CD4-positive, alpha-beta T cell (primary cell): ENCODE results near the gene MFAP2. TPM values are rescaled to one million over a fixed set of nuclear protein-coding genes. Genes with fewer than 3 reads are reported as not detected.

Experiments
- ATAC-seq: fragments of 200-7000 bp; cut with Tn5 transposase; one replicate; pipeline ENCODE4 v1.10.0; 2022; ENCODE audit warnings: mild to moderate bottlenecking; ENCODE audit not compliant: poor library complexity
- CTCF ChIA-PET: fragments of 350-600 bp; sonication (Branson Sonifier 250); formaldehyde crosslinking; loops from one replicate; lab custom pipeline; 2021; ENCODE audit warnings: antibody characterized with exemption, inconsistent platforms; lab: Charles Lee
- POLR2A ChIA-PET: fragments of 350-600 bp; sonication (Branson Sonifier 250); formaldehyde crosslinking; loops from one replicate; lab custom pipeline; 2021; ENCODE audit warnings: antibody characterized with exemption, inconsistent platforms; lab: Charles Lee
- DNase-seq, 14 experiments: peaks; one replicate each; pipeline ENCODE4 v3.0.0-alpha.2; 2013 to 2020; ENCODE audit warnings: mixed read lengths in 2 of 14
- H3K27ac ChIP-seq, 2 donors: one replicate each; pipeline versions ENCODE4 v1.5.1 to v1.7.0; 2013; ENCODE audit warnings: low read length in 2 of 2, low read depth in 1 of 2, mild to moderate bottlenecking in 1 of 2
- H3K27me3 ChIP-seq, 2 experiments: 1 replicate in 1 of 2; 2 replicates in 1 of 2; pipeline versions ENCODE4 v1.6.1 to v1.7.0; 2013; ENCODE audit warnings: low read length in 2 of 2, control low read depth in 1 of 2, mild to moderate bottlenecking in 1 of 2, moderate library complexity in 1 of 2; ENCODE audit not compliant: insufficient read depth in 2 of 2, control insufficient read depth in 1 of 2
- H3K36me3 ChIP-seq: one replicate; pipeline ENCODE4 v1.6.1; 2013; ENCODE audit warnings: low read length, control low read depth; ENCODE audit not compliant: insufficient read depth
- H3K4me1 ChIP-seq: one replicate; pipeline ENCODE4 v1.6.1; 2013; ENCODE audit warnings: low read length, control low read depth; ENCODE audit not compliant: insufficient read depth
- H3K4me3 ChIP-seq: one replicate; pipeline ENCODE4 v1.5.1; 2013; ENCODE audit warnings: mild to moderate bottlenecking, low read length, moderate library complexity
- H3K9me3 ChIP-seq, 2 experiments: 1 replicate in 1 of 2; 2 replicates in 1 of 2; pipeline versions ENCODE4 v1.6.1 to v1.7.0; 2013; ENCODE audit warnings: low read length in 2 of 2, mild to moderate bottlenecking in 2 of 2, control low read depth in 1 of 2, moderate library complexity in 1 of 2; ENCODE audit not compliant: control insufficient read depth in 1 of 2, insufficient read depth in 1 of 2
- H3K27ac Mint-ChIP-seq: one replicate; pipeline ENCODE4 v1.8.0; 2020; ENCODE audit warnings: mixed read lengths
- H3K27me3 Mint-ChIP-seq: one replicate; pipeline ENCODE4 v1.8.0; 2021; ENCODE audit warnings: mixed read lengths
- H3K36me3 Mint-ChIP-seq: one replicate; pipeline ENCODE4 v1.8.0; 2021; ENCODE audit warnings: low read depth, mixed read lengths
- H3K4me1 Mint-ChIP-seq: one replicate; pipeline ENCODE4 v1.8.0; 2021; ENCODE audit warnings: low read depth, mixed read lengths
- H3K4me3 Mint-ChIP-seq: one replicate; pipeline ENCODE4 v1.8.0; 2020; ENCODE audit warnings: mild to moderate bottlenecking, mixed read lengths
- H3K9me3 Mint-ChIP-seq: one replicate; pipeline ENCODE4 v1.8.0; 2020; ENCODE audit warnings: mixed read lengths
- CTCF ChIP-seq: fragments of 200-600 bp; IDR thresholded peaks from one replicate; pipeline ENCODE4 v1.8.0; 2022; ENCODE audit warnings: antibody characterized with exemption, mild to moderate bottlenecking
- intact Hi-C, 2 experiments: fragments of 100-400 bp; cut with DNase I in 1 of 2; cut with micrococcal nuclease in 1 of 2; formaldehyde crosslinking; loops; one replicate each; pipeline versions ENCODE4 v1.15.1 to v1.9.0; 2023 to 2025; cut with DNase I, micrococcal nuclease
- total RNA-seq, 174 experiments: library from RNA in 2 of 174; stranded (reverse) in 2 of 174; gene quantifications; one replicate each; pipeline ENCODE4 v1.2.3 and lab custom pipeline; 2021 to 2026

The MFAP2 gene
- total RNA-seq, 2 experiments from 2014 or later, result not detected

GRCh38 chr1:16927711-16928485 lies 52.5 kb downstream of the MFAP2 start:
- no peak for DNase-seq
- H3K27me3 Mint-ChIP-seq, result no peaks in the 10 kb centered on the region
- peaks cover 9% of the 10 kb centered on the region for H3K4me1 Mint-ChIP-seq
- H3K27ac Mint-ChIP-seq, result no peak overlapping the region
- no peak for ATAC-seq
- Histone ChIP-seq H3K27ac (no peak overlapping the region), H3K4me3 (no peak overlapping the region), H3K4me1 (peaks cover 12% of the 10 kb centered on the region), H3K27me3 (no peaks in the 10 kb centered on the region), H3K9me3 (no peaks in the 10 kb centered on the region), H3K36me3 (peaks cover 26% of the 10 kb centered on the region)
- ChIA-PET CTCF (no interaction called here), POLR2A (interaction anchor here (1.1 kb wide), 1 partner anchor 13 kb away, joined by 3 read pairs; no protein-coding TSS in a partner anchor)
- H3K9me3 Mint-ChIP-seq, result no peaks in the 10 kb centered on the region
- intact Hi-C loops, result loop anchor here in 1 of 2 experiments (10.0 kb wide), 1 partner anchor 313 kb away; the partner anchor contains the start of gene NBPF1
- H3K36me3 Mint-ChIP-seq, result peaks cover 28% of the 10 kb centered on the region
- no peak for TF ChIP-seq CTCF
- no peak overlapping the region for H3K4me3 Mint-ChIP-seq

GRCh38 chr1:16927256-16927655 lies 53.2 kb downstream of the MFAP2 start:
- H3K4me1 ChIP-seq, result peaks cover 17% of the 10 kb centered on the region
- Mint-ChIP-seq H3K4me1 (peaks cover 15% of the 10 kb centered on the region), H3K4me3 (no peak overlapping the region), H3K36me3 (peaks cover 22% of the 10 kb centered on the region), H3K9me3 (no peaks in the 10 kb centered on the region), H3K27ac (no peak overlapping the region), H3K27me3 (no peaks in the 10 kb centered on the region)
- no peak overlapping the region for H3K27ac ChIP-seq
- DNase-seq, result peak in 1 of 14 experiments; percentile 22
- H3K9me3 ChIP-seq, result no peaks in the 10 kb centered on the region
- ChIA-PET CTCF (no interaction called here), POLR2A (no interaction called here)
- H3K36me3 ChIP-seq, result peaks cover 24% of the 10 kb centered on the region
- H3K4me3 ChIP-seq, result no peak overlapping the region
- TF ChIP-seq CTCF, result no peak
- no peak for ATAC-seq
- intact Hi-C loops, result loop anchor here in 1 of 2 experiments (10.0 kb wide), 1 partner anchor 312 kb away; the partner anchor contains the start of gene NBPF1
- no peaks in the 10 kb centered on the region for H3K27me3 ChIP-seq

GRCh38 chr1:16926491-16927073 lies 53.8 kb downstream of the MFAP2 start:
- peaks cover 18% of the 10 kb centered on the region for H3K36me3 Mint-ChIP-seq
- ChIA-PET POLR2A (no interaction called here), CTCF (no interaction called here)
- H3K4me3 Mint-ChIP-seq, result no peak overlapping the region
- peaks cover 24% of the 10 kb centered on the region for H3K4me1 ChIP-seq
- H3K27me3 Mint-ChIP-seq, result no peaks in the 10 kb centered on the region
- ATAC-seq (no peak), DNase-seq (peak in 1 of 14 experiments; percentile 16)
- TF ChIP-seq CTCF, result no peak
- H3K4me1 Mint-ChIP-seq, result peaks cover 22% of the 10 kb centered on the region
- intact Hi-C loops, result loop anchor here in 1 of 2 experiments (10.0 kb wide), 1 partner anchor 312 kb away; the partner anchor contains the start of gene NBPF1
- no peak overlapping the region for H3K27ac ChIP-seq
- H3K27ac Mint-ChIP-seq, result no peak overlapping the region
- H3K9me3 Mint-ChIP-seq, result no peaks in the 10 kb centered on the region
- H3K9me3 ChIP-seq, result no peaks in the 10 kb centered on the region
- H3K27me3 ChIP-seq, result no peaks in the 10 kb centered on the region
- peaks cover 24% of the 10 kb centered on the region for H3K36me3 ChIP-seq
- no peak overlapping the region for H3K4me3 ChIP-seq
